PC-3 (cell line): ENCODE measurements around the gene PSMA4. TPM values are rescaled to one million over a fixed set of nuclear protein-coding genes. Genes with fewer than 3 reads are reported as not detected.

ENCODE experiments used
- ATAC-seq: fragments of 200-7000 bp; cut with Tn5 transposase; 2 replicates; pipeline ENCODE4 v1.9.1; 2020; ENCODE audit warnings: mild to moderate bottlenecking, moderate library complexity
- BruUV-seq: library from RNA; stranded (reverse); fragments of 400-500 nt; replicated peaks from 2 replicates; lab custom pipeline; 2021; lab: Mats Ljungman, UMichigan
- CTCF ChIA-PET: fragments of 300-600 bp; sonication (Branson Sonifier 250); formaldehyde crosslinking; loops from one replicate; lab custom pipeline; 2022; ENCODE audit warnings: antibody characterized with exemption; lab: Charles Lee
- POLR2A ChIA-PET: fragments of 300-600 bp; sonication (Branson Sonifier 250); formaldehyde crosslinking; loops from one replicate; lab custom pipeline; 2022; ENCODE audit warnings: antibody characterized with exemption; ENCODE audit not compliant: unreplicated experiment; lab: Charles Lee
- DNase-seq: peaks from one replicate; pipeline ENCODE4 v3.0.0-alpha.2; 2015
- H2AFZ ChIP-seq: fragments of 300-600 bp; sonication (generic); 2 replicates; pipeline ENCODE4 v1.6.0; 2016; ENCODE audit warnings: antibody characterized with exemption, low read length
- H3F3A ChIP-seq: fragments of 300-600 bp; sonication (generic); one replicate; pipeline ENCODE4 v1.6.0; 2017; ENCODE audit warnings: antibody characterized with exemption, low read length, control low read depth, mild to moderate bottlenecking; ENCODE audit not compliant: unreplicated experiment
- H3K27ac ChIP-seq: fragments of 300-600 bp; sonication (generic); 2 replicates; pipeline ENCODE4 v1.5.1; 2016; ENCODE audit warnings: mild to moderate bottlenecking, low read length
- H3K27me3 ChIP-seq: fragments of 300-600 bp; sonication (generic); 2 replicates; pipeline ENCODE4 v1.6.1; 2016; ENCODE audit warnings: low read length, mixed read lengths
- H3K36me3 ChIP-seq: fragments of 300-600 bp; sonication (generic); 2 replicates; pipeline ENCODE4 v1.6.1; 2016; ENCODE audit warnings: low read depth, mixed run types, low read length, mixed read lengths
- H3K4me1 ChIP-seq: fragments of 300-600 bp; sonication (generic); 2 replicates; pipeline ENCODE4 v1.5.1; 2016; ENCODE audit warnings: low read length; ENCODE audit not compliant: insufficient read depth
- H3K4me2 ChIP-seq: fragments of 300-600 bp; sonication (generic); 2 replicates; pipeline ENCODE4 v1.6.0; 2016; ENCODE audit warnings: low read length
- H3K4me3 ChIP-seq: fragments of 300-600 bp; sonication (generic); 2 replicates; pipeline ENCODE4 v1.5.1; 2016; ENCODE audit warnings: mild to moderate bottlenecking, low read length, mixed read lengths
- H3K79me2 ChIP-seq: fragments of 300-600 bp; sonication (generic); 2 replicates; pipeline ENCODE4 v1.6.1; 2017; ENCODE audit warnings: low read length, mixed read lengths
- H3K9ac ChIP-seq: fragments of 300-600 bp; sonication (generic); 2 replicates; pipeline ENCODE4 v1.6.0; 2016; ENCODE audit warnings: mild to moderate bottlenecking, low read length
- H3K9me2 ChIP-seq: fragments of 300-600 bp; sonication (generic); replicated peaks from 2 replicates; pipeline ENCODE4 v1.6.1; 2016; ENCODE audit warnings: mixed run types, low read length, mixed read lengths
- H3K9me3 ChIP-seq: fragments of 300-600 bp; sonication (generic); 2 replicates; pipeline ENCODE4 v1.6.1; 2016; ENCODE audit warnings: low read length, mixed read lengths
- H4K20me1 ChIP-seq: fragments of 300-600 bp; sonication (generic); 2 replicates; pipeline ENCODE4 v1.6.1; 2016; ENCODE audit warnings: low read length, mixed read lengths
- CTCF ChIP-seq: fragments of 300-600 bp; sonication (generic); conservative IDR thresholded peaks from 2 replicates; pipeline ENCODE4 v1.5.1; 2017; ENCODE audit warnings: antibody characterized with exemption, low read depth, mild to moderate bottlenecking, low read length
- EZH2 ChIP-seq: fragments of 300-600 bp; sonication (generic); IDR thresholded peaks from one replicate; pipeline ENCODE4 v1.6.1; 2017; ENCODE audit warnings: antibody characterized with exemption, mild to moderate bottlenecking, low read length; ENCODE audit not compliant: unreplicated experiment
- EZH2phosphoT487 ChIP-seq: fragments of 300-600 bp; sonication (generic); IDR thresholded peaks from 2 replicates; pipeline ENCODE4 v1.6.1; 2018; ENCODE audit warnings: mild to moderate bottlenecking, antibody characterized with exemption, low read length, borderline replicate concordance
- intact Hi-C: fragments of 100-400 bp; cut with micrococcal nuclease; formaldehyde crosslinking; loops from 2 replicates; pipeline ENCODE4 v1.9.0; 2023
- total RNA-seq: library from RNA; depleted of rRNA; stranded (reverse); fragments of >200 nt; gene quantifications from 2 replicates; pipeline ENCODE4 v1.2.3, GENCODE V29; 2014

The PSMA4 gene
- total RNA-seq, 1 experiment from 2014 or later: 245 TPM

- peak within 1 kb of the TSS; percentile 65 for H3K9ac ChIP-seq
- TF ChIP-seq EZH2phosphoT487: no peak
- no peak for TF ChIP-seq CTCF
- no peak for TF ChIP-seq EZH2
- no peaks in the 10 kb centered on the region for H3K9me2 ChIP-seq
- ChIA-PET POLR2A (interaction anchor here (1.2 kb wide), 1 partner anchor 58 kb away, joined by 5 read pairs; the partner anchor contains the start of gene CHRNA5), CTCF (interaction anchor here (0.6 kb wide), 1 partner anchor 25 kb away, joined by 4 read pairs; no protein-coding TSS in a partner anchor)
- BruUV-seq: no TSS peak
- H3K4me1 ChIP-seq: peaks cover 5% of the 10 kb centered on the region; the same call in 1 of the 2 replicates
- no peaks in the 10 kb centered on the region for H3K9me3 ChIP-seq
- H3K27ac ChIP-seq: peak within 1 kb of the TSS; percentile 16; the same call in 1 of the 2 replicates
- peak within 1 kb of the TSS; percentile 76 for H3K4me3 ChIP-seq
- H3K4me2 ChIP-seq: peak within 1 kb of the TSS; percentile 93
- peak within 1 kb of the TSS; percentile 96 for H2AFZ ChIP-seq
- H3K27me3 ChIP-seq: no peaks in the 10 kb centered on the region
- peak; percentile 98 for DNase-seq
- intact Hi-C loops: loop anchor here (5.0 kb wide), 1 partner anchor 35 kb away; the partner anchor contains the start of gene PSMA4
- H3K36me3 ChIP-seq: no peaks in the 10 kb centered on the region
- no peaks in the 10 kb centered on the region for H3F3A ChIP-seq
- peak; percentile 95 for ATAC-seq
- no peaks in the 10 kb centered on the region for H3K79me2 ChIP-seq
- no peaks in the 10 kb centered on the region for H4K20me1 ChIP-seq
These were observed 33.0 kb upstream of the PSMA4 start, which contains the start of gene HYKK for GRCh38 chr15:78506971-78507830. Gene HYKK, plus strand, starts transcription at chr15:78507577. Its CDS starts 5,512 bp downstream, at chr15:78513089.

GRCh38 chr15:78507831-78508160 is 32.4 kb upstream of the PSMA4 start:
- H3K79me2 ChIP-seq: no peaks in the 10 kb centered on the region
- peak overlapping the region; percentile 84 for H2AFZ ChIP-seq
- no peaks in the 10 kb centered on the region for H3K9me2 ChIP-seq
- no peaks in the 10 kb centered on the region for H3K9me3 ChIP-seq
- H3K36me3 ChIP-seq: no peaks in the 10 kb centered on the region
- CTCF ChIA-PET: no interaction called here
- H3K4me1 ChIP-seq: peaks cover 5% of the 10 kb centered on the region; the same call in 1 of the 2 replicates
- H4K20me1 ChIP-seq: no peaks in the 10 kb centered on the region
- intact Hi-C loops: loop anchor here (5.0 kb wide), 1 partner anchor 35 kb away; the partner anchor contains the start of gene PSMA4
- TF ChIP-seq EZH2 (no peak), EZH2phosphoT487 (no peak), CTCF (no peak)
- H3F3A ChIP-seq: no peaks in the 10 kb centered on the region
- BruUV-seq: no TSS peak
- ATAC-seq (peak; percentile 29), DNase-seq (no peak)
- H3K4me3 ChIP-seq: peak overlapping the region; percentile 76
- no peak overlapping the region for H3K27ac ChIP-seq
- POLR2A ChIA-PET: interaction anchor here (1.2 kb wide), 1 partner anchor 58 kb away, joined by 5 read pairs; the partner anchor contains the start of gene CHRNA5
- H3K27me3 ChIP-seq: no peaks in the 10 kb centered on the region
- H3K4me2 ChIP-seq: peak overlapping the region; percentile 88
- peak overlapping the region; percentile 60 for H3K9ac ChIP-seq
